H1 (cell line): Measurements from ENCODE around the gene CDH22.

Experiments
- POLR2AphosphoS5 ChIP-seq: IDR thresholded peaks from 2 replicates; pipeline ENCODE4 v1.6.1; 2011; ENCODE audit warnings: low read depth, low read length
- TAF7 ChIP-seq: optimal IDR thresholded peaks from 2 replicates; pipeline ENCODE3; 2011; ENCODE audit warnings: low read depth, mild to moderate bottlenecking, inconsistent platforms, low read length, moderate library complexity, borderline replicate concordance

DNA sequence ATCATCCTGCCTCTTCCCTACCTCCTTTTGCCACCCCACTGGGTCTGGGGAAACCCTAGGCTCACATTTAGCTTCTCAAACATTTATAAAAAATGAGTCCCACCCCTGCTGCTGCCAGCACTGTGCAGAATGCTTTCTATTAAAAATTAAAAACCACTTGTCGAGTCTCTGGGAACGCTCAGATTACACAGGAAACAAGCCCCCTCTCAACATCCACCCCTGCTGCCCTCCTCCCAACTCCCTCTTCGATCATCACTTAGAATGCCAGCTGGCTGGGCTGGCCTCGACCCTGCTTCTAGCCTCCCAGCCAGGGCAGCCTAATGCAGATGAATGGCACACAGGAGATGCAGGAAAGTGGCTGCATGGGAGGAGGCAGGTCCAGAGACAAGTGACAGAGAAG lies 75.8 kb downstream of the CDH22 start:
- TF ChIP-seq POLR2AphosphoS5: no peak
- no peak for TF ChIP-seq TAF7
